Endothelial cell (in vitro differentiated cells): Measurements from ENCODE around the gene RAB1A. TPM values are rescaled to one million over a fixed set of nuclear protein-coding genes. Genes with fewer than 3 reads are reported as not detected.
A peak's percentile ranks its signal among the peaks of the same experiment; 100 is the strongest.

Experiments
- DNase-seq: peaks from one replicate; pipeline ENCODE4 v3.0.0; 2021; ENCODE audit warnings: low spot score
- H3K27ac Mint-ChIP-seq: one replicate; pipeline ENCODE4 v1.8.0; 2021; ENCODE audit warnings: mixed read lengths, inconsistent platforms; ENCODE audit not compliant: unreplicated experiment
- H3K27me3 Mint-ChIP-seq: one replicate; pipeline ENCODE4 v1.8.0; 2021; ENCODE audit warnings: mild to moderate bottlenecking, moderate library complexity, mixed read lengths, inconsistent platforms; ENCODE audit not compliant: unreplicated experiment
- H3K36me3 Mint-ChIP-seq: one replicate; pipeline ENCODE4 v1.8.0; 2021; ENCODE audit warnings: mild to moderate bottlenecking, low read depth, mixed read lengths, inconsistent platforms; ENCODE audit not compliant: unreplicated experiment
- H3K4me1 Mint-ChIP-seq: one replicate; pipeline ENCODE4 v1.8.0; 2021; ENCODE audit warnings: mild to moderate bottlenecking, mixed read lengths, inconsistent platforms; ENCODE audit not compliant: unreplicated experiment
- H3K4me3 Mint-ChIP-seq: one replicate; pipeline ENCODE4 v1.8.0; 2021; ENCODE audit warnings: mild to moderate bottlenecking, mixed read lengths, inconsistent platforms; ENCODE audit not compliant: unreplicated experiment
- H3K9me3 Mint-ChIP-seq: one replicate; pipeline ENCODE4 v1.8.0; 2021; ENCODE audit warnings: mixed read lengths, inconsistent platforms; ENCODE audit not compliant: unreplicated experiment
- CTCF ChIP-seq: fragments of 200-600 bp; sonication (generic); IDR thresholded peaks from one replicate; pipeline ENCODE4 v1.5.0; 2021; ENCODE audit warnings: antibody characterized with exemption; ENCODE audit not compliant: unreplicated experiment
- total RNA-seq: library from RNA; stranded (reverse); fragmentation: NEBNext Ultra II Directional; extraction: Animal tissue kit (Norgen Biotek cat#: 25700); gene quantifications from one replicate; pipeline ENCODE4 v1.2.1, GENCODE V29; 2021; ENCODE audit not compliant: unreplicated experiment

The RAB1A gene
- total RNA-seq, 1 donor from 2014 or later: 160 TPM

DNA sequence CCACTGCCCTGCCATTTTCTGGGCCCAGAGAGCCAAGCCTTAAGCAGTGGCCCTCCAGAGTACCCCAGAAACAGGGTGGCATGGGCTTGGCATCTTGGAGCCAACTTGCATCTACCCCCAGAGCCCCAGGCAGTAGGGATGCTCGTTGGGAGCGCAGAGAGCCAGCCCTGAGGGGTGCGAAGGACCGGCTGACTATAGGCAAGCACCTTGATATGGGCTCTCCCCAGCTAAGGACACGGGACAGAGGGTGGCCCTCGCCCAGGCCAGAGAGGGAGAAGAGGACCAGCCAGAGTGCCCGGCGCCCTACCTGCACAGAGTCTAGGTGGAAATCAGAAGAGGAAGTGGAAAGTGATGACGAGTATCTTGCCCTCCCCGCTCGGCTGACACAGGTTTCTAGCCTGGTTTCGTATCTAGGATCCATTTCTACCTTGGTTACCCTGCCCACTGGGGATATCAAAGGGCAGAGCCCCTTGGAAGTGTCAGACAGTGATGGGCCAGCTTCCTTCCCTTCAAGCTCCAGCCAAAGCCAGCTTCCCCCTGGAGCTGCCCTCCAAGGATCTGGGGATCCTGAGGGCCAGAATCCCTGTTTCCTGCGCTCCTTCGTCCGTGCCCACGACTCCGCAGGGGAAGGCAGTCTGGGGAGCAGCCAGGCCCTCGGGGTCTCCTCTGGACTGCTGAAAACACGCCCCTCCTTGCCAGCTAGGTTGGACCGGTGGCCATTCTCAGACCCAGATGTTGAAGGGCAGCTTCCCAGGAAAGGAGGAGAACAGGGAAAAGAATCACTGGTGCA is 57.5 kb downstream of the RAB1A start:
- Mint-ChIP-seq H3K9me3 (no peaks in the 10 kb centered on the region), H3K4me3 (peak overlapping the region; percentile 17), H3K27ac (no peak overlapping the region), H3K36me3 (peaks cover 59% of the 10 kb centered on the region), H3K4me1 (peaks cover 76% of the 10 kb centered on the region), H3K27me3 (peaks cover 16% of the 10 kb centered on the region)
- no peak for TF ChIP-seq CTCF
- no peak for DNase-seq

DNA sequence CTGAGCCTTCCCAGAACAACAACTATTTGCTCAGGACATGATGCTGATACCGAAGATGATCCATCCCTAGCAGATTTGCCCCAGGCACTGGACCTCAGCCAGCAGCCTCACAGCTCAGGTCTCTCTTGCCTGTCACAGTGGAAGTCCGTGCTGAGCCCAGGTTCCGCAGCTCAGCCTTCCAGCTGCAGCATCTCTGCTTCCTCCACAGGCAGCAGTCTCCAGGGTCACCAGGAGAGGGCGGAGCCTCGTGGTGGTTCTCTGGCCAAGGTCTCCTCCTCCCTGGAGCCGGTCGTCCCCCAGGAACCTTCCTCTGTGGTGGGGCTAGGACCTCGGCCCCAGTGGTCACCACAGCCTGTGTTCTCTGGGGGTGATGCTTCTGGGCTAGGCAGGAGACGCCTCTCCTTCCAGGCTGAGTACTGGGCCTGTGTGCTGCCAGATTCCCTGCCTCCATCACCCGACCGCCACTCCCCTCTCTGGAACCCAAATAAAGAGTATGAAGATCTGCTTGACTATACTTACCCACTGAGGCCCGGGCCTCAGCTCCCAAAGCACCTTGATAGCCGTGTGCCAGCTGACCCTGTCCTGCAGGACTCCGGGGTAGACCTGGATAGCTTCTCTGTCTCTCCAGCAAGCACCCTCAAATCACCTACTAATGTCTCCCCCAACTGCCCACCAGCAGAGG is 58.3 kb downstream of the RAB1A start:
- Mint-ChIP-seq H3K4me3 (no peak overlapping the region), H3K4me1 (peaks cover 75% of the 10 kb centered on the region), H3K27ac (no peak overlapping the region), H3K36me3 (peaks cover 56% of the 10 kb centered on the region), H3K27me3 (peaks cover 16% of the 10 kb centered on the region), H3K9me3 (no peaks in the 10 kb centered on the region)
- DNase-seq: peak; percentile 28
- TF ChIP-seq CTCF: peak; percentile 25

- peak overlapping the region; percentile 89 for H3K27ac Mint-ChIP-seq
- H3K4me1 Mint-ChIP-seq: peaks cover 68% of the 10 kb centered on the region
- H3K4me3 Mint-ChIP-seq: peak overlapping the region; percentile 77
- peaks cover 50% of the 10 kb centered on the region for H3K36me3 Mint-ChIP-seq
- peaks cover 16% of the 10 kb centered on the region for H3K27me3 Mint-ChIP-seq
- TF ChIP-seq CTCF: no peak
- H3K9me3 Mint-ChIP-seq: no peaks in the 10 kb centered on the region
- no peak for DNase-seq
These were observed 59.0 kb downstream of the RAB1A start for GRCh38 chr2:65070856-65071255.

GRCh38 chr2:65070172-65070830 is 59.6 kb downstream of the RAB1A start:
- Mint-ChIP-seq H3K4me1 (peaks cover 62% of the 10 kb centered on the region), H3K36me3 (peaks cover 45% of the 10 kb centered on the region), H3K9me3 (no peaks in the 10 kb centered on the region), H3K27me3 (peaks cover 13% of the 10 kb centered on the region), H3K4me3 (peak overlapping the region; percentile 77), H3K27ac (peak overlapping the region; percentile 89)
- DNase-seq: no peak
- TF ChIP-seq CTCF: no peak
